Measurements from ENCODE around the gene EIF3C. TPM values are rescaled to one million over a fixed set of nuclear protein-coding genes. Genes with fewer than 3 reads are reported as not detected.
"Not testable (repeated sequence)": the region's sequence is repeated elsewhere in the genome, so short reads cannot be mapped to it uniquely, and the experiment has no call there.

Gene EIF3C
- 100 to 1,000 TPM; 475 to 520 TPM for total RNA-seq

- peak; percentile 100 for ATAC-seq
- not testable (repeated sequence) for H3K4me3 Mint-ChIP-seq; H3K9me3 Mint-ChIP-seq; DNase-seq (ENCODE audit: low spot score); H3K27me3 Mint-ChIP-seq; H3K27ac Mint-ChIP-seq; H3K36me3 Mint-ChIP-seq; H3K4me1 Mint-ChIP-seq (ENCODE audit: low read depth in 2 of 2)
These were observed at the start of gene EIF3C for GRCh38 chr16:28711220-28712083. Gene EIF3C, plus strand, starts transcription at chr16:28711464. Its CDS starts 223 bp downstream, at chr16:28711687.

GRCh38 chr16:28666264-28666663 is 45.0 kb upstream of the EIF3C start:
- H3K9me3 Mint-ChIP-seq; H3K4me3 Mint-ChIP-seq; ATAC-seq; H3K27ac Mint-ChIP-seq; H3K4me1 Mint-ChIP-seq (ENCODE audit: low read depth in 2 of 2); H3K27me3 Mint-ChIP-seq; H3K36me3 Mint-ChIP-seq; DNase-seq (ENCODE audit: low spot score): not testable (repeated sequence)

- not testable (repeated sequence) for H3K4me3 Mint-ChIP-seq; H3K9me3 Mint-ChIP-seq; H3K27ac Mint-ChIP-seq; H3K36me3 Mint-ChIP-seq; H3K4me1 Mint-ChIP-seq (ENCODE audit: low read depth in 2 of 2); DNase-seq (ENCODE audit: low spot score); H3K27me3 Mint-ChIP-seq
- ATAC-seq: peak; percentile 52 to 60
These were observed 43.8 kb upstream of the EIF3C start for GRCh38 chr16:28667480-28667879.

GRCh38 chr16:28668199-28668598 is 43.1 kb upstream of the EIF3C start:
- not testable (repeated sequence) for ATAC-seq; DNase-seq (ENCODE audit: low spot score); H3K27ac Mint-ChIP-seq; H3K27me3 Mint-ChIP-seq; H3K9me3 Mint-ChIP-seq; H3K4me3 Mint-ChIP-seq; H3K4me1 Mint-ChIP-seq (ENCODE audit: low read depth in 2 of 2); H3K36me3 Mint-ChIP-seq

- not testable (repeated sequence) for H3K36me3 Mint-ChIP-seq; H3K4me3 Mint-ChIP-seq; H3K27ac Mint-ChIP-seq; DNase-seq (ENCODE audit: low spot score); H3K4me1 Mint-ChIP-seq (ENCODE audit: low read depth in 2 of 2); H3K9me3 Mint-ChIP-seq; H3K27me3 Mint-ChIP-seq
- ATAC-seq: peak; percentile 95 to 96
These were observed 22.8 kb upstream of the EIF3C start for GRCh38 chr16:28688327-28688952.

- not testable (repeated sequence) for H3K27me3 Mint-ChIP-seq; H3K27ac Mint-ChIP-seq; H3K4me1 Mint-ChIP-seq (ENCODE audit: low read depth in 2 of 2); DNase-seq (ENCODE audit: low spot score); H3K9me3 Mint-ChIP-seq; H3K36me3 Mint-ChIP-seq; H3K4me3 Mint-ChIP-seq
- ATAC-seq: peak; percentile 39 to 67
These were observed 21.8 kb upstream of the EIF3C start for GRCh38 chr16:28689425-28689824.

GRCh38 chr16:28691722-28692121 is 19.5 kb upstream of the EIF3C start:
- H3K27ac Mint-ChIP-seq; H3K27me3 Mint-ChIP-seq; H3K9me3 Mint-ChIP-seq; ATAC-seq; H3K36me3 Mint-ChIP-seq; DNase-seq (ENCODE audit: low spot score); H3K4me1 Mint-ChIP-seq (ENCODE audit: low read depth in 2 of 2); H3K4me3 Mint-ChIP-seq: not testable (repeated sequence)

- DNase-seq (ENCODE audit: low spot score); H3K4me3 Mint-ChIP-seq; ATAC-seq; H3K4me1 Mint-ChIP-seq (ENCODE audit: low read depth in 2 of 2); H3K27ac Mint-ChIP-seq; H3K9me3 Mint-ChIP-seq; H3K27me3 Mint-ChIP-seq; H3K36me3 Mint-ChIP-seq: not testable (repeated sequence)
These were observed 17.9 kb upstream of the EIF3C start for GRCh38 chr16:28693257-28693950.

GRCh38 chr16:28699792-28700191 is 11.5 kb upstream of the EIF3C start:
- not testable (repeated sequence) for H3K4me3 Mint-ChIP-seq; H3K4me1 Mint-ChIP-seq (ENCODE audit: low read depth in 2 of 2); H3K9me3 Mint-ChIP-seq; DNase-seq (ENCODE audit: low spot score); H3K27me3 Mint-ChIP-seq; H3K27ac Mint-ChIP-seq; H3K36me3 Mint-ChIP-seq; ATAC-seq

- not testable (repeated sequence) for DNase-seq (ENCODE audit: low spot score); H3K4me1 Mint-ChIP-seq (ENCODE audit: low read depth in 2 of 2); H3K36me3 Mint-ChIP-seq; H3K9me3 Mint-ChIP-seq; H3K4me3 Mint-ChIP-seq; H3K27me3 Mint-ChIP-seq; H3K27ac Mint-ChIP-seq; ATAC-seq
These were observed 10.9 kb upstream of the EIF3C start for GRCh38 chr16:28700349-28700748.

GRCh38 chr16:28701384-28701783 is 9.9 kb upstream of the EIF3C start:
- H3K36me3 Mint-ChIP-seq; H3K27ac Mint-ChIP-seq; DNase-seq (ENCODE audit: low spot score); H3K4me1 Mint-ChIP-seq (ENCODE audit: low read depth in 2 of 2); H3K9me3 Mint-ChIP-seq; H3K4me3 Mint-ChIP-seq; H3K27me3 Mint-ChIP-seq; ATAC-seq: not testable (repeated sequence)

- H3K4me3 Mint-ChIP-seq; H3K9me3 Mint-ChIP-seq; H3K4me1 Mint-ChIP-seq (ENCODE audit: low read depth in 2 of 2); H3K27ac Mint-ChIP-seq; ATAC-seq; H3K36me3 Mint-ChIP-seq; H3K27me3 Mint-ChIP-seq: not testable (repeated sequence)
- DNase-seq (ENCODE audit: low spot score): peak; percentile 50
These were observed 7.0 kb upstream of the EIF3C start for GRCh38 chr16:28704246-28704645.

- not testable (repeated sequence) for H3K27ac Mint-ChIP-seq; DNase-seq (ENCODE audit: low spot score); H3K4me3 Mint-ChIP-seq; H3K4me1 Mint-ChIP-seq (ENCODE audit: low read depth in 2 of 2); H3K36me3 Mint-ChIP-seq; H3K27me3 Mint-ChIP-seq; ATAC-seq; H3K9me3 Mint-ChIP-seq
These were observed 11.8 kb downstream of the EIF3C start for GRCh38 chr16:28722852-28723650.
